Neural cell (in vitro differentiated cells): Measurements from ENCODE around the gene SPDL1. TPM values are rescaled to one million over a fixed set of nuclear protein-coding genes. Genes with fewer than 3 reads are reported as not detected.

ENCODE experiments used
- H2AFZ ChIP-seq: fragments of 200-600, 300-800 bp; sonication (generic), shearing (Covaris generic); 2 replicates; pipeline ENCODE4 v1.6.0; 2014; ENCODE audit warnings: low read depth, mild to moderate bottlenecking, antibody characterized with exemption, low read length, moderate library complexity
- H3F3A ChIP-seq: fragments of 200-600 bp; shearing (Covaris generic); 2 replicates; pipeline ENCODE4 v1.6.1; 2016; ENCODE audit warnings: mild to moderate bottlenecking, moderate library complexity, mixed read lengths, antibody characterized with exemption, low read length; ENCODE audit not compliant: insufficient read depth, poor library complexity, severe bottlenecking
- H3K27ac ChIP-seq: fragments of 200-600, 300-800 bp; sonication (generic), shearing (Covaris generic); 2 replicates; pipeline ENCODE4 v1.5.1; 2014; ENCODE audit warnings: mild to moderate bottlenecking, low read length, moderate library complexity
- H3K27me3 ChIP-seq: fragments of 300-800, 200-600 bp; sonication (generic), shearing (Covaris generic); 2 replicates; pipeline ENCODE4 v1.6.0; 2014; ENCODE audit warnings: mild to moderate bottlenecking, low read depth, low read length, moderate library complexity; ENCODE audit not compliant: insufficient read depth
- H3K36me3 ChIP-seq: fragments of 300-800, 200-600 bp; sonication (generic), shearing (Covaris generic); 2 replicates; pipeline ENCODE4 v1.5.1; 2014; ENCODE audit warnings: mild to moderate bottlenecking, antibody characterized with exemption, low read length, moderate library complexity; ENCODE audit not compliant: insufficient read depth
- H3K4me2 ChIP-seq: fragments of 300-800, 200-600 bp; sonication (generic), shearing (Covaris generic); 2 replicates; pipeline ENCODE4 v1.6.0; 2014; ENCODE audit warnings: mild to moderate bottlenecking, low read length
- H3K4me3 ChIP-seq: fragments of 300-800, 200-600 bp; sonication (generic), shearing (Covaris generic); 2 replicates; pipeline ENCODE4 v1.5.1; 2014; ENCODE audit warnings: mild to moderate bottlenecking, low read length, moderate library complexity
- H3K79me2 ChIP-seq: fragments of 200-600 bp; shearing (Covaris generic); replicated peaks from 2 replicates; pipeline ENCODE4 v1.6.0; 2014; ENCODE audit warnings: mild to moderate bottlenecking, low read length, moderate library complexity; ENCODE audit not compliant: insufficient read depth
- H3K9ac ChIP-seq: fragments of 300-800, 200-600 bp; sonication (generic), shearing (Covaris generic); 2 replicates; pipeline ENCODE4 v1.6.1; 2016; ENCODE audit warnings: mild to moderate bottlenecking, low read length, mixed read lengths
- H3K9me2 ChIP-seq: fragments of 200-600 bp; shearing (Covaris generic); 2 replicates; pipeline ENCODE4 v1.6.1; 2016; ENCODE audit warnings: mild to moderate bottlenecking, low read length, mixed read lengths; ENCODE audit not compliant: insufficient read depth
- H3K9me3 ChIP-seq: fragments of 200-600, 300-800 bp; sonication (generic), shearing (Covaris generic); 2 replicates; pipeline ENCODE4 v1.6.1; 2016; ENCODE audit warnings: mild to moderate bottlenecking, mixed run types, low read length, moderate library complexity, mixed read lengths
- H4K20me1 ChIP-seq: fragments of 200-600 bp; shearing (Covaris generic); 2 replicates; pipeline ENCODE4 v1.6.1; 2016; ENCODE audit warnings: mild to moderate bottlenecking, mixed run types; ENCODE audit not compliant: insufficient read depth
- EP300 ChIP-seq: fragments of 450-650 bp; conservative IDR thresholded peaks from 2 replicates; pipeline ENCODE4 v1.6.1; 2014; ENCODE audit warnings: antibody characterized with exemption, mild to moderate bottlenecking, moderate library complexity; ENCODE audit not compliant: poor library complexity, severe bottlenecking
- EZH2 ChIP-seq: fragments of 200-600, 300-800 bp; shearing (Covaris generic), sonication (generic); IDR thresholded peaks from 2 replicates; pipeline ENCODE4 v1.6.1; 2014; ENCODE audit warnings: antibody characterized with exemption, low read length, borderline replicate concordance, mild to moderate bottlenecking; ENCODE audit not compliant: insufficient read depth, poor library complexity, severe bottlenecking
- MXI1 ChIP-seq: fragments of 450-650 bp; conservative IDR thresholded peaks from 2 replicates; pipeline ENCODE4 v1.6.1; 2014; ENCODE audit warnings: antibody characterized with exemption, mild to moderate bottlenecking; ENCODE audit not compliant: poor library complexity, severe bottlenecking
- POLR2AphosphoS5 ChIP-seq: IDR thresholded peaks from 2 replicates; pipeline ENCODE4 v1.6.1; 2012
- RAD21 ChIP-seq: fragments of 450-650 bp; conservative IDR thresholded peaks from 2 replicates; pipeline ENCODE4 v1.6.1; 2014; ENCODE audit warnings: antibody characterized with exemption, mild to moderate bottlenecking, moderate library complexity
- SMC3 ChIP-seq: fragments of 450-650 bp; conservative IDR thresholded peaks from 2 replicates; pipeline ENCODE4 v1.6.1; 2014; ENCODE audit warnings: antibody characterized with exemption, mild to moderate bottlenecking, moderate library complexity; ENCODE audit not compliant: poor library complexity
- TAF1 ChIP-seq: IDR thresholded peaks from 2 replicates; pipeline ENCODE4 v1.6.1; 2012; ENCODE audit warnings: low read depth
- polyA plus RNA-seq: library from polyadenylated mRNA; depleted of rRNA; stranded (reverse); fragments of >200 nt; gene quantifications from 2 replicates; pipeline ENCODE4 v1.2.3, GENCODE V29; 2014
- TF ChIP-seq, protein P1 (sequence below): fragments of 450-650 bp; IDR thresholded peaks from 2 replicates; pipeline ENCODE4 v1.5.1; 2014; ENCODE audit warnings: antibody characterized with exemption, mild to moderate bottlenecking, moderate library complexity; ENCODE audit not compliant: poor library complexity, severe bottlenecking
- TF ChIP-seq, protein P2 (sequence below): IDR thresholded peaks from 2 replicates; pipeline ENCODE4 v1.6.1; 2012; ENCODE audit warnings: borderline replicate concordance

The SPDL1 gene
- polyA plus RNA-seq, 1 donor from 2014 or later = 26.6 TPM

DNA sequence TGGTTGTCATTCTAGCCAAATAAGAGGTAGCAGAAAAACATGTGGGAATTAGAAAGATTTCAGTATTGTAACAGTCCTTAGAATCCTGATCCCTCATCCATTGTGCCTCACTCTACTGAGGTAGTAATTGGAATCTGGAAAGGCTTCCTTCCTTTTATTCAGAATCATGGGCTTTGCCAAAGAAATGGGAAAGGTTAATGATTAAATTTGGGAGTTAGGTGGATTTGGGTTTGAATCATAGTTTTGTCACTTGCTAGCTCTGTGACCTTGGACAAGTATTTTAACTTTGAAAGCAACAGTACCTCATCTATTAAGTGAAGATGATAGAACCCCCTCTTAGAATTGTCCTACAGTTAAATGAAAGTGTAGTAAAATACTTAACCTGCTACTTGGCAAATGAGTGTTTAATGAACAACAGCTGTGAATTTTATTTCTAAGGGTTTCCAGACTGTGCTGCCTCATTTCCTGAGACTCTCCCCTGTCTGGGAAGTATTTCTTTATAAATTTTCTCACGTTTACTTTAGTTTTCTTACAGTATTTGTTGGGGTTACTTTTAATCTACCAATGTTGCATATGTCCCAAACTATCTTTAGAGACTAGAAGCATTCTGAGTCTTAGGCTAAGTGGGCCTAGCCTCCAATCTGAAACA is 11.7 kb downstream of the SPDL1 start:
- H3K36me3 ChIP-seq = peaks cover 9% of the 10 kb centered on the region
- H4K20me1 ChIP-seq = no peaks in the 10 kb centered on the region
- H3K4me3 ChIP-seq = no peak overlapping the region
- H3K27ac ChIP-seq = no peak overlapping the region
- TF ChIP-seq EP300 (no peak), TAF1 (no peak), POLR2AphosphoS5 (no peak), EZH2 (no peak), SMC3 (no peak), MXI1 (no peak), RAD21 (no peak)
- TF ChIP-seq, protein P1, sequence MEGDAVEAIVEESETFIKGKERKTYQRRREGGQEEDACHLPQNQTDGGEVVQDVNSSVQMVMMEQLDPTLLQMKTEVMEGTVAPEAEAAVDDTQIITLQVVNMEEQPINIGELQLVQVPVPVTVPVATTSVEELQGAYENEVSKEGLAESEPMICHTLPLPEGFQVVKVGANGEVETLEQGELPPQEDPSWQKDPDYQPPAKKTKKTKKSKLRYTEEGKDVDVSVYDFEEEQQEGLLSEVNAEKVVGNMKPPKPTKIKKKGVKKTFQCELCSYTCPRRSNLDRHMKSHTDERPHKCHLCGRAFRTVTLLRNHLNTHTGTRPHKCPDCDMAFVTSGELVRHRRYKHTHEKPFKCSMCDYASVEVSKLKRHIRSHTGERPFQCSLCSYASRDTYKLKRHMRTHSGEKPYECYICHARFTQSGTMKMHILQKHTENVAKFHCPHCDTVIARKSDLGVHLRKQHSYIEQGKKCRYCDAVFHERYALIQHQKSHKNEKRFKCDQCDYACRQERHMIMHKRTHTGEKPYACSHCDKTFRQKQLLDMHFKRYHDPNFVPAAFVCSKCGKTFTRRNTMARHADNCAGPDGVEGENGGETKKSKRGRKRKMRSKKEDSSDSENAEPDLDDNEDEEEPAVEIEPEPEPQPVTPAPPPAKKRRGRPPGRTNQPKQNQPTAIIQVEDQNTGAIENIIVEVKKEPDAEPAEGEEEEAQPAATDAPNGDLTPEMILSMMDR = no peak
- TF ChIP-seq, protein P2, sequence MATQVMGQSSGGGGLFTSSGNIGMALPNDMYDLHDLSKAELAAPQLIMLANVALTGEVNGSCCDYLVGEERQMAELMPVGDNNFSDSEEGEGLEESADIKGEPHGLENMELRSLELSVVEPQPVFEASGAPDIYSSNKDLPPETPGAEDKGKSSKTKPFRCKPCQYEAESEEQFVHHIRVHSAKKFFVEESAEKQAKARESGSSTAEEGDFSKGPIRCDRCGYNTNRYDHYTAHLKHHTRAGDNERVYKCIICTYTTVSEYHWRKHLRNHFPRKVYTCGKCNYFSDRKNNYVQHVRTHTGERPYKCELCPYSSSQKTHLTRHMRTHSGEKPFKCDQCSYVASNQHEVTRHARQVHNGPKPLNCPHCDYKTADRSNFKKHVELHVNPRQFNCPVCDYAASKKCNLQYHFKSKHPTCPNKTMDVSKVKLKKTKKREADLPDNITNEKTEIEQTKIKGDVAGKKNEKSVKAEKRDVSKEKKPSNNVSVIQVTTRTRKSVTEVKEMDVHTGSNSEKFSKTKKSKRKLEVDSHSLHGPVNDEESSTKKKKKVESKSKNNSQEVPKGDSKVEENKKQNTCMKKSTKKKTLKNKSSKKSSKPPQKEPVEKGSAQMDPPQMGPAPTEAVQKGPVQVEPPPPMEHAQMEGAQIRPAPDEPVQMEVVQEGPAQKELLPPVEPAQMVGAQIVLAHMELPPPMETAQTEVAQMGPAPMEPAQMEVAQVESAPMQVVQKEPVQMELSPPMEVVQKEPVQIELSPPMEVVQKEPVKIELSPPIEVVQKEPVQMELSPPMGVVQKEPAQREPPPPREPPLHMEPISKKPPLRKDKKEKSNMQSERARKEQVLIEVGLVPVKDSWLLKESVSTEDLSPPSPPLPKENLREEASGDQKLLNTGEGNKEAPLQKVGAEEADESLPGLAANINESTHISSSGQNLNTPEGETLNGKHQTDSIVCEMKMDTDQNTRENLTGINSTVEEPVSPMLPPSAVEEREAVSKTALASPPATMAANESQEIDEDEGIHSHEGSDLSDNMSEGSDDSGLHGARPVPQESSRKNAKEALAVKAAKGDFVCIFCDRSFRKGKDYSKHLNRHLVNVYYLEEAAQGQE = no peak
- H3K27me3 ChIP-seq = no peaks in the 10 kb centered on the region
- H3K9me2 ChIP-seq = no peaks in the 10 kb centered on the region
- H2AFZ ChIP-seq = no peak overlapping the region
- no peaks in the 10 kb centered on the region for H3K79me2 ChIP-seq
- no peaks in the 10 kb centered on the region for H3K9me3 ChIP-seq
- H3F3A ChIP-seq = no peaks in the 10 kb centered on the region
- no peak overlapping the region for H3K4me2 ChIP-seq
- no peak overlapping the region for H3K9ac ChIP-seq

DNA sequence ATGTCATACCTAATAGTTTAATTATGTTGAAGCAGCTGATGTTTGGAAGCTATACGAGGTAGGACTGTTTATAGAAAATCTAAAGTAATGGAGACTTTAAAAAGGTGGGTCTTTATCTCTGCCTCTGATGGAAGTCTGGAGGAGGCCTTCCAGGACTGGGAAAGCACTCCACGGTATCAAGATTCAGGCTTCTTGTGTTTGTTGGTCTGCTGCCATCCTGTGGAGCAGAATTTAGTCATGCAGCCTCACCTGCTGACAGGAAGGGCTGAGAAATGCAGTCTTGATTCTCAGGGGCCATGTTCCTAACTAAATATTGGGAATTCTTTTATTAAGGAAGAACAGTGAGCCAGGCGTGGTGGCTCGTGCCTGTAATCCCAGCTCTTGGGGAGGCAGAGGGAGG is 15.9 kb downstream of the SPDL1 start:
- Histone ChIP-seq H4K20me1 (no peaks in the 10 kb centered on the region), H3K9me3 (no peaks in the 10 kb centered on the region), H3K79me2 (no peaks in the 10 kb centered on the region), H3K36me3 (peaks cover 5% of the 10 kb centered on the region), H3K9ac (no peak overlapping the region), H3K4me2 (no peak overlapping the region), H3F3A (no peaks in the 10 kb centered on the region), H3K27ac (no peak overlapping the region), H3K9me2 (no peaks in the 10 kb centered on the region), H2AFZ (no peak overlapping the region), H3K4me3 (no peak overlapping the region), H3K27me3 (no peaks in the 10 kb centered on the region)
- no peak for TF ChIP-seq EZH2
- TF ChIP-seq EP300 = no peak
- TF ChIP-seq TAF1 = no peak
- TF ChIP-seq, protein P1 = no peak
- TF ChIP-seq POLR2AphosphoS5 = no peak
- TF ChIP-seq RAD21 = no peak
- no peak for TF ChIP-seq MXI1
- TF ChIP-seq SMC3 = no peak
- TF ChIP-seq, protein P2 = no peak
